H1 (cell line): ENCODE data around the gene SCARB2. TPM values are rescaled to one million over a fixed set of nuclear protein-coding genes. Genes with fewer than 3 reads are reported as not detected.

ENCODE experiments used
- CTCF ChIA-PET: fragments of 300-600 bp; sonication (Branson Sonifier 250); formaldehyde crosslinking; loops from one replicate; lab custom pipeline; 2021; ENCODE audit not compliant: partially characterized antibody; lab: Charles Lee
- POLR2A ChIA-PET: fragments of 300-600 bp; sonication (Branson Sonifier 250); formaldehyde crosslinking; loops from one replicate; lab custom pipeline; 2021; ENCODE audit warnings: inconsistent platforms; ENCODE audit not compliant: partially characterized antibody; lab: Charles Lee
- DNase-seq, 2 experiments: peaks; one replicate each; pipeline versions ENCODE4 v3.0.0 to v3.0.0-alpha.2; 2010 to 2022; ENCODE audit warnings: low spot score in 2 of 2, low read depth in 1 of 2, mixed read lengths in 1 of 2
- FAIRE-seq: peaks from 2 replicates; lab custom pipeline; 2011; peaks lifted over from hg19 to GRCh38; lab: Jason Lieb, UNC
- H2AFZ ChIP-seq: 2 replicates; pipeline ENCODE4 v1.8.1; 2012; ENCODE audit warnings: low read length, inconsistent platforms
- H2AK5ac ChIP-seq: 2 replicates; pipeline ENCODE4 v1.6.1; 2013; ENCODE audit warnings: low read depth, low read length
- H2BK120ac ChIP-seq: replicated peaks from 2 replicates; pipeline ENCODE3; 2013; ENCODE audit warnings: low read depth, low read length, inconsistent platforms
- H2BK12ac ChIP-seq: 2 replicates; pipeline ENCODE4 v1.6.1; 2013; ENCODE audit warnings: low read depth, low read length
- H2BK15ac ChIP-seq: 2 replicates; pipeline ENCODE4 v1.6.1; 2013; ENCODE audit warnings: low read length
- H2BK20ac ChIP-seq: 2 replicates; pipeline ENCODE4 v1.6.1; 2013; ENCODE audit warnings: low read length
- H2BK5ac ChIP-seq: 2 replicates; pipeline ENCODE4 v1.6.1; 2013; ENCODE audit warnings: low read depth, low read length
- H3K14ac ChIP-seq: 2 replicates; pipeline ENCODE4 v1.6.1; 2013; ENCODE audit warnings: inconsistent platforms; ENCODE audit not compliant: insufficient read length
- H3K18ac ChIP-seq: 2 replicates; pipeline ENCODE4 v1.6.1; 2013; ENCODE audit warnings: low read length; ENCODE audit errors: extremely low read depth
- H3K23ac ChIP-seq: 2 replicates; pipeline ENCODE4 v1.6.1; 2013; ENCODE audit warnings: inconsistent platforms; ENCODE audit not compliant: insufficient read length
- H3K23me2 ChIP-seq: 2 replicates; pipeline ENCODE4 v1.6.1; 2013; ENCODE audit warnings: low read depth, low read length
- H3K27ac ChIP-seq: 2 replicates; pipeline ENCODE4 v1.6.1; 2011; ENCODE audit warnings: low read depth, low read length, inconsistent platforms
- H3K27me3 ChIP-seq, 4 experiments: replicated peaks in 1 of 4; 1 replicate in 1 of 4; 2 replicates in 3 of 4; pipeline versions ENCODE4 v1.6.1 to v1.8.1; 2011 to 2013; ENCODE audit warnings: low read length in 3 of 4, mild to moderate bottlenecking in 3 of 4, inconsistent platforms in 2 of 4, mixed read lengths in 2 of 4, moderate library complexity in 1 of 4; ENCODE audit not compliant: control insufficient read depth in 3 of 4, insufficient read depth in 3 of 4; ENCODE audit errors: extremely low read depth in 1 of 4
- H3K36me3 ChIP-seq, 4 experiments: 2 replicates each; pipeline versions ENCODE4 v1.6.1 to v1.8.1; 2011 to 2013; ENCODE audit warnings: mild to moderate bottlenecking in 4 of 4, low read length in 3 of 4, moderate library complexity in 2 of 4, control low read depth in 1 of 4, inconsistent platforms in 1 of 4; ENCODE audit not compliant: insufficient read depth in 4 of 4, control insufficient read depth in 2 of 4
- H3K4ac ChIP-seq: replicated peaks from 2 replicates; pipeline ENCODE3; 2013; ENCODE audit warnings: low read length, low read depth, mixed read lengths, inconsistent platforms; ENCODE audit not compliant: insufficient read length
- H3K4me1 ChIP-seq, 4 experiments: replicated peaks in 1 of 4; 1 replicate in 1 of 4; 2 replicates in 3 of 4; pipeline versions ENCODE4 v1.6.1 to v1.8.1; 2011 to 2013; ENCODE audit warnings: low read length in 3 of 4, inconsistent platforms in 2 of 4, mixed read lengths in 1 of 4; ENCODE audit not compliant: insufficient read depth in 4 of 4, control insufficient read depth in 3 of 4
- H3K4me2 ChIP-seq, 2 experiments: 2 replicates each; pipeline versions ENCODE4 v1.6.1 to v1.8.1; 2011 to 2013; ENCODE audit warnings: low read depth in 2 of 2, low read length in 2 of 2, control low read depth in 1 of 2, inconsistent platforms in 1 of 2, mild to moderate bottlenecking in 1 of 2; ENCODE audit not compliant: insufficient read depth in 1 of 2
- H3K4me3 ChIP-seq, 4 experiments: fragments of 200-600, 300-600 bp in 1 of 4; sonication (generic), shearing (Covaris generic), sonication (Bioruptor Twin) in 1 of 4; 2 replicates each; pipeline versions ENCODE4 v1.5.1 to v1.8.1; 2011 to 2016; ENCODE audit warnings: low read length in 4 of 4, low read depth in 3 of 4, control low read depth in 2 of 4, inconsistent platforms in 2 of 4, mild to moderate bottlenecking in 2 of 4, mixed read lengths in 1 of 4, moderate library complexity in 1 of 4; ENCODE audit not compliant: insufficient read depth in 2 of 4; ENCODE audit errors: extremely low read depth in 1 of 4
- H3K56ac ChIP-seq: replicated peaks from 2 replicates; pipeline ENCODE3; 2013; ENCODE audit warnings: low read depth, mild to moderate bottlenecking, mixed read lengths, low read length, inconsistent platforms; ENCODE audit not compliant: insufficient read length
- H3K79me1 ChIP-seq: 2 replicates; pipeline ENCODE4 v1.6.1; 2013; ENCODE audit warnings: low read depth, low read length, control low read depth
- H3K79me2 ChIP-seq, 2 experiments: 2 replicates each; pipeline versions ENCODE4 v1.6.1 to v1.8.1; 2012 to 2013; ENCODE audit warnings: low read length in 2 of 2, mild to moderate bottlenecking in 2 of 2, inconsistent platforms in 1 of 2; ENCODE audit not compliant: insufficient read depth in 2 of 2, control insufficient read depth in 1 of 2
- H3K9ac ChIP-seq, 4 experiments: replicated peaks in 1 of 4; 1 replicate in 1 of 4; 2 replicates in 3 of 4; pipeline versions ENCODE4 v1.6.1 to v1.8.1; 2011 to 2013; ENCODE audit warnings: low read depth in 3 of 4, low read length in 3 of 4, control low read depth in 2 of 4, mild to moderate bottlenecking in 2 of 4, moderate library complexity in 2 of 4, inconsistent platforms in 1 of 4; ENCODE audit errors: extremely low read depth in 1 of 4
- H3K9me3 ChIP-seq, 2 experiments: 2 replicates each; pipeline versions ENCODE4 v1.6.1 to v1.8.1; 2012 to 2013; ENCODE audit warnings: mild to moderate bottlenecking in 2 of 2, moderate library complexity in 2 of 2, control low read depth in 1 of 2, inconsistent platforms in 1 of 2, low read depth in 1 of 2, low read length in 1 of 2, mixed read lengths in 1 of 2; ENCODE audit not compliant: insufficient read depth in 2 of 2
- H4K20me1 ChIP-seq, 2 experiments: replicated peaks in 1 of 2; 2 replicates each; pipeline versions ENCODE3 to v1.8.1; 2011 to 2013; ENCODE audit warnings: inconsistent platforms in 2 of 2, low read length in 2 of 2, mild to moderate bottlenecking in 1 of 2; ENCODE audit not compliant: insufficient read depth in 2 of 2, control insufficient read depth in 1 of 2
- H4K5ac ChIP-seq: 2 replicates; pipeline ENCODE4 v1.6.1; 2013; ENCODE audit warnings: low read length, low read depth, mixed read lengths, inconsistent platforms; ENCODE audit not compliant: insufficient read length
- H4K8ac ChIP-seq: 2 replicates; pipeline ENCODE4 v1.8.0; 2013; ENCODE audit warnings: mild to moderate bottlenecking, moderate library complexity, low read length, inconsistent platforms; ENCODE audit not compliant: insufficient read depth; ENCODE audit errors: extremely low read depth
- H4K91ac ChIP-seq: replicated peaks from 2 replicates; pipeline ENCODE3; 2013; ENCODE audit warnings: low read length, mixed read lengths, inconsistent platforms; ENCODE audit not compliant: insufficient read length
- CBX5 ChIP-seq: fragments of 300-800, 300-1000 bp; sonication (generic); IDR thresholded peaks from 2 replicates; pipeline ENCODE4 v1.7.1; 2016; ENCODE audit warnings: antibody characterized with exemption, low read length, low read depth
- CBX8 ChIP-seq: fragments of 300-800, 300-1000 bp; sonication (generic); IDR thresholded peaks from 2 replicates; pipeline ENCODE4 v1.7.1; 2016; ENCODE audit warnings: low read depth, low read length, borderline replicate concordance
- CTBP2 ChIP-seq: IDR thresholded peaks from 2 replicates; pipeline ENCODE4 v1.7.0; 2011; ENCODE audit warnings: borderline replicate concordance, mild to moderate bottlenecking, moderate library complexity, mixed read lengths, low read length; ENCODE audit not compliant: insufficient read depth, insufficient read length
- EGR1 ChIP-seq: IDR thresholded peaks from 2 replicates; pipeline ENCODE4 v1.6.1; 2011; ENCODE audit warnings: low read depth, low read length, borderline replicate concordance
- GTF2F1 ChIP-seq: IDR thresholded peaks from 2 replicates; pipeline ENCODE4 v1.6.1; 2012; ENCODE audit warnings: low read depth, low read length, improper control_type of control experiment, borderline replicate concordance
- TAF7 ChIP-seq: optimal IDR thresholded peaks from 2 replicates; pipeline ENCODE3; 2011; ENCODE audit warnings: low read depth, mild to moderate bottlenecking, inconsistent platforms, low read length, moderate library complexity, borderline replicate concordance
- WGBS, 2 experiments: shearing (Covaris generic) in 1 of 2; methylation state at CpG; one replicate each; pipeline versions ENCODE4 v1.1.6 to v1.1.7; 2013 to 2015; ENCODE audit warnings: low lambda C conversion rate in 2 of 2, mixed read lengths in 2 of 2, inconsistent platforms in 1 of 2, low coverage in 1 of 2, missing lambda C conversion rate in 1 of 2; ENCODE audit not compliant: insufficient replicate concordance in 2 of 2, insufficient coverage in 1 of 2, insufficient read length in 1 of 2; ENCODE audit errors: extremely low coverage in 1 of 2, missing lambda C conversion rate in 1 of 2; 5-methylcytosine and 5-hydroxymethylcytosine counted together
- polyA plus RNA-seq, 7 experiments: library from polyadenylated mRNA; depleted of rRNA in 3 of 7; stranded (reverse) in 5 of 7; unstranded in 2 of 7; fragments of >200 nt in 5 of 7; fragments of 200-250 nt in 2 of 7; gene quantifications; 1 replicate in 5 of 7; 2 replicates in 1 of 7; 4 replicates in 1 of 7; pipeline versions ENCODE4 v1.2.1 to v1.2.3, GENCODE V29; 2011 to 2013; ENCODE audit warnings: missing spikeins in 2 of 7, mixed read lengths in 2 of 7
- total RNA-seq: library from RNA; stranded (reverse); fragmentation: NEBNext Ultra II Directional; extraction: Animal tissue kit (Norgen Biotek cat#: 25700); gene quantifications from 2 replicates; pipeline ENCODE4 v1.2.1, GENCODE V29; 2021

SCARB2 gene
- total and polyA plus RNA-seq, 2 of the 8 experiments (the other 6 are each of a cell fraction or from before 2014, with no cell fraction given): 18.5 to 35.7 TPM

DNA sequence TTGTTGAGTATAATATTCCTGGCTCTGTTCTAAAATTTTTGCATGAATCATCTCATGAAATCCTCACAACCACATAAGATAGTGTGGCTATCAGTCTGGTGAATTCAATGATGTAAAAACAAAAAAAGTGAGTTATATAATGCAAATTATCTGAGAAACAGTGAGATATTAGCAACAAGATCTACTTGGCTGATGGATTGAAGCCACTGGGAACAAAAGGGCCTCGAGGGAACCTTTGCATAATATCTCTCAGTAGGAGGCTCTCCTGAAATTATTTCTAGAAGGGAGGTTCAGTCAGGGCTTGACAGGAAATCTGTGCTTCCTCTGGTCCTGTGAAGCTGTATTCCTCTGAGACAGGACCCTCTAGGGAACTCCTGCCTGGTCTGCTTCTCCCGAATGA lies 35.3 kb downstream of the SCARB2 start:
- no peak for FAIRE-seq
- H3K4ac ChIP-seq: no peak overlapping the region
- CTCF ChIA-PET: interaction anchor here (0.6 to 9.0 kb wide), 11 partner anchors 20 to 327 kb away, joined by 3 to 153 read pairs (median 12); no protein-coding TSS in a partner anchor

More for the DNA sequence above, 35.3 kb downstream of the SCARB2 start:
- Histone ChIP-seq H3K23ac (no peak overlapping the region), H3K56ac (no peak overlapping the region), H4K91ac (no peak overlapping the region), H3K14ac (no peak overlapping the region), H2BK20ac (no peak overlapping the region), H4K5ac (no peak overlapping the region), H4K20me1 (peaks cover 0 to 2% of the 10 kb centered on the region in 2 experiments), H3K79me1 (no peaks in the 10 kb centered on the region), H3K18ac (no peak overlapping the region), H3K9me3 (no peaks in the 10 kb centered on the region), H3K36me3 (peaks cover 0 to 8% (median 2%) of the 10 kb centered on the region in 4 experiments; a peak in 2 of 8 replicates), H2AFZ (no peak overlapping the region), H3K27ac (no peak overlapping the region), H2AK5ac (no peak overlapping the region), H3K23me2 (no peaks in the 10 kb centered on the region), H4K8ac (no peak overlapping the region), H2BK15ac (no peak overlapping the region), H3K4me2 (no peak overlapping the region), H3K4me1 (no peaks in the 10 kb centered on the region), H3K9ac (no peak overlapping the region), H3K27me3 (no peaks in the 10 kb centered on the region), H3K4me3 (no peak overlapping the region), H2BK5ac (no peak overlapping the region), H3K79me2 (no peaks in the 10 kb centered on the region), H2BK12ac (no peak overlapping the region), H2BK120ac (no peak overlapping the region)
- no peak for DNase-seq
- POLR2A ChIA-PET: no interaction called here
- WGBS, 2 experiments: 85% methylated on average over 2 of the region's 2 CpGs; no CpG with 5 or more reads in 1 of the 2 experiments
- TF ChIP-seq TAF7 (no peak), GTF2F1 (no peak), CBX5 (no peak), CBX8 (no peak), CTBP2 (no peak), EGR1 (no peak)
- TF ChIP-seq, all 59 proteins: peak for 0
